GM12865 (cell line): ENCODE measurements around the gene POLRMT.
A peak's percentile ranks its signal among the peaks of the same experiment; 100 is the strongest.
"Not testable (repeated sequence)": the region's sequence is repeated elsewhere in the genome, so short reads cannot be mapped to it uniquely, and the experiment has no call there.

Source experiments
- DNase-seq: peaks from one replicate; pipeline ENCODE4 v3.0.0; 2010; ENCODE audit warnings: low read depth
- H3K4me3 ChIP-seq: 2 replicates; pipeline ENCODE4 v1.5.1; 2011; ENCODE audit warnings: mild to moderate bottlenecking, low read depth, low read length, control low read depth
- CTCF ChIP-seq: IDR thresholded peaks from 2 replicates; pipeline ENCODE4 v1.5.1; 2011; ENCODE audit warnings: low read length, control low read depth, low read depth, inconsistent platforms; ENCODE audit not compliant: insufficient read depth; ENCODE audit errors: missing control alignments

The POLRMT gene

GRCh38 chr19:639253-640160, 6.2 kb upstream of the POLRMT start, which contains the start of gene FGF22:
Gene FGF22, plus strand, starts transcription at chr19:639879. Its CDS starts 47 bp downstream, at chr19:639926.
- peak within 1 kb of the TSS; percentile 36 for H3K4me3 ChIP-seq
- peak; percentile 91 for DNase-seq
- no peak for TF ChIP-seq CTCF

- DNase-seq = no peak
- TF ChIP-seq CTCF = no peak
- H3K4me3 ChIP-seq = no peak overlapping the region
Measured at GRCh38 chr19:638906-639252, 5.5 kb upstream of the POLRMT start.

GRCh38 chr19:634975-635652, 1.8 kb upstream of the POLRMT start:
- no peak for DNase-seq
- no peak for TF ChIP-seq CTCF
- no peak overlapping the region for H3K4me3 ChIP-seq

- TF ChIP-seq CTCF = no peak
- peak overlapping the region; percentile 61 for H3K4me3 ChIP-seq
- DNase-seq = peak; percentile 31
Measured at GRCh38 chr19:633786-634639, 676 bp upstream of the POLRMT start.

GRCh38 chr19:632579-633067, 714 bp downstream of the POLRMT start:
- DNase-seq = peak; percentile 61
- TF ChIP-seq CTCF = no peak
- peak overlapping the region; percentile 99 for H3K4me3 ChIP-seq

- TF ChIP-seq CTCF = no peak
- no peak for DNase-seq
- no peak overlapping the region for H3K4me3 ChIP-seq
Measured at GRCh38 chr19:629961-630714, 3.2 kb downstream of the POLRMT start.

GRCh38 chr19:629515-629914, 3.8 kb downstream of the POLRMT start:
- not testable (repeated sequence) for H3K4me3 ChIP-seq, DNase-seq
